ENCODE measurements around the gene GALT. TPM values are rescaled to one million over a fixed set of nuclear protein-coding genes. Genes with fewer than 3 reads are reported as not detected.

The GALT gene
- total and polyA plus RNA-seq, 2 of the 13 experiments (the other 11 are each of a cell fraction or from before 2014, with no cell fraction given) = 40.4 to 46.3 TPM

DNA sequence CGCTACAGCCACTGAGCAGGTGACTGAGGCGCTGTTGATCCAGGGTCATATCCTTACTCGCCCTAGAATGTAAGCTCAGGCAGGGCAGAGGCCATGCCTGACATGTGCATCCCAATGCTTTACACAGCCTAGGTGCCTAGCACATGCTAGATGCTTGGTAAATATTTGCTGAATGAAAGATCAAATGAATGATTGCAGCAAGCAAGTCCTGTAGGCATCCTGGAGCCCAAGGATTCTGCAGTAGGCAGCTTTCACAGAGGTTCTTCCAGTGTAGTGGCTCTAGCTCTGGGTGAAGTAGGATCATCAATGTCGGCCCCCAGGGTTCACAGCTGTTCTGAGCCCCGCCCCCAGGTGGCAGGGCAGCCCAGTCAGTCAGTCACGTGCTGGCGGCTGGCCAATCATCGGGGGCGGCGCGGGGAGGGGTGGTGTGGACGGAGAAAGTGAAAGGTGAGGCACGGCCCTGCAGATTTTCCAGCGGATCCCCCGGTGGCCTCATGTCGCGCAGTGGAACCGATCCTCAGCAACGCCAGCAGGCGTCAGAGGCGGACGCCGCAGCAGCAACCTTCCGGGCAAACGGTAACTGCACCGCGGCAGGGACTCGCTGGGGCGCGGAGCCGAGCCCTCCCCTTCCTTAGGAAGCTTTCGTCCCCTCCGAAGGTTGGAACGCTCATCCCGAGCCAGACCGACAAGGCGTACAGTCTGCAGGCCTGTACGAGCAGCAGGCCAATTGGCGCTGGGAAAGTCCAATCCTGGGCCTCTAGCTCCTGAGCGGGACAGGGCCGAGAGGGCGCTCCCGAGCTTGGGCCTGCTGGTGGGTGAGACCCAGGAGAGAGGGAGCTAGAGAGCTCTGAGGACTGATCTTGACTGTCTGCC is at the start of gene GALT (continued):
- TF ChIP-seq ZNF839 (CRISPR knock-in tag; IDR thresholded peaks at IDR 0.05; ENCODE audit: borderline replicate concordance) = no peak; the same call in 1 of the 2 replicates
- no peak; the same call in 1 of the 2 replicates for TF ChIP-seq ZNF572 (CRISPR knock-in tag; IDR thresholded peaks at IDR 0.05)
- peak; percentile 15; the same call in 1 of the 2 replicates for TF ChIP-seq ZNF619 (CRISPR knock-in tag; IDR thresholded peaks at IDR 0.05)
- peak; percentile 35; the same call in 1 of the 2 replicates for TF ChIP-seq ZMYM2 (CRISPR knock-in tag; IDR thresholded peaks at IDR 0.05)
- TF ChIP-seq SAFB2 (CRISPR knock-in tag; IDR thresholded peaks at IDR 0.05; ENCODE audit: borderline replicate concordance, low read depth) = peak; percentile 86
- TF ChIP-seq, protein P1, sequence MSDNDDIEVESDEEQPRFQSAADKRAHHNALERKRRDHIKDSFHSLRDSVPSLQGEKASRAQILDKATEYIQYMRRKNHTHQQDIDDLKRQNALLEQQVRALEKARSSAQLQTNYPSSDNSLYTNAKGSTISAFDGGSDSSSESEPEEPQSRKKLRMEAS (IDR thresholded peaks at IDR 0.05) = peak; percentile 90
- no peak for TF ChIP-seq THYN1 (CRISPR knock-in tag; IDR thresholded peaks at IDR 0.05; ENCODE audit: borderline replicate concordance, low read depth)
- TF ChIP-seq HDAC2 (CRISPR knock-in tag; IDR thresholded peaks at IDR 0.05) = peak; percentile 62; the same call in 1 of the 2 replicates
- TF ChIP-seq, protein P2, sequence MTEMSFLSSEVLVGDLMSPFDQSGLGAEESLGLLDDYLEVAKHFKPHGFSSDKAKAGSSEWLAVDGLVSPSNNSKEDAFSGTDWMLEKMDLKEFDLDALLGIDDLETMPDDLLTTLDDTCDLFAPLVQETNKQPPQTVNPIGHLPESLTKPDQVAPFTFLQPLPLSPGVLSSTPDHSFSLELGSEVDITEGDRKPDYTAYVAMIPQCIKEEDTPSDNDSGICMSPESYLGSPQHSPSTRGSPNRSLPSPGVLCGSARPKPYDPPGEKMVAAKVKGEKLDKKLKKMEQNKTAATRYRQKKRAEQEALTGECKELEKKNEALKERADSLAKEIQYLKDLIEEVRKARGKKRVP (CRISPR knock-in tag; IDR thresholded peaks at IDR 0.05) = 0 out of 4 replicates have a peak, but pooled peaks of 1 of the 2 experiments have one; percentile 4
- TF ChIP-seq DR1 (CRISPR knock-in tag; IDR thresholded peaks at IDR 0.05) = peak; percentile 37; the same call in 1 of the 2 replicates
- 0 out of 2 replicates have a peak, but pooled peaks have one; percentile 40 for TF ChIP-seq KLF9 (CRISPR knock-in tag; IDR thresholded peaks at IDR 0.05; ENCODE audit: low read depth)
- peak; percentile 35; the same call in 1 of the 2 replicates for TF ChIP-seq CBX5 (CRISPR knock-in tag; IDR thresholded peaks at IDR 0.05; ENCODE audit: borderline replicate concordance)
- TF ChIP-seq ZNF792 (CRISPR knock-in tag; IDR thresholded peaks at IDR 0.05) = peak; percentile 67
- no peak for TF ChIP-seq HNF4G (IDR thresholded peaks at IDR 0.05; ENCODE audit: borderline replicate concordance, low read depth, low read length)
- 0 out of 2 replicates have a peak, but pooled peaks have one; percentile 27 for TF ChIP-seq HNF4G (CRISPR knock-in tag; IDR thresholded peaks at IDR 0.05; ENCODE audit: borderline replicate concordance, low read depth)
- TF ChIP-seq FOXA1 (IDR thresholded peaks at IDR 0.05) = no peak
- TF ChIP-seq FOXA1 (CRISPR knock-in tag; IDR thresholded peaks at IDR 0.05) = peak; percentile 71
- TF ChIP-seq, protein P3, sequence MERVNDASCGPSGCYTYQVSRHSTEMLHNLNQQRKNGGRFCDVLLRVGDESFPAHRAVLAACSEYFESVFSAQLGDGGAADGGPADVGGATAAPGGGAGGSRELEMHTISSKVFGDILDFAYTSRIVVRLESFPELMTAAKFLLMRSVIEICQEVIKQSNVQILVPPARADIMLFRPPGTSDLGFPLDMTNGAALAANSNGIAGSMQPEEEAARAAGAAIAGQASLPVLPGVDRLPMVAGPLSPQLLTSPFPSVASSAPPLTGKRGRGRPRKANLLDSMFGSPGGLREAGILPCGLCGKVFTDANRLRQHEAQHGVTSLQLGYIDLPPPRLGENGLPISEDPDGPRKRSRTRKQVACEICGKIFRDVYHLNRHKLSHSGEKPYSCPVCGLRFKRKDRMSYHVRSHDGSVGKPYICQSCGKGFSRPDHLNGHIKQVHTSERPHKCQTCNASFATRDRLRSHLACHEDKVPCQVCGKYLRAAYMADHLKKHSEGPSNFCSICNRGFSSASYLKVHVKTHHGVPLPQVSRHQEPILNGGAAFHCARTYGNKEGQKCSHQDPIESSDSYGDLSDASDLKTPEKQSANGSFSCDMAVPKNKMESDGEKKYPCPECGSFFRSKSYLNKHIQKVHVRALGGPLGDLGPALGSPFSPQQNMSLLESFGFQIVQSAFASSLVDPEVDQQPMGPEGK (CRISPR knock-in tag; IDR thresholded peaks at IDR 0.05) = peak; percentile 89
- no peak for TF ChIP-seq PAX8 (CRISPR knock-in tag; IDR thresholded peaks at IDR 0.05; ENCODE audit: borderline replicate concordance)
- peak; percentile 48; the same call in 1 of the 2 replicates for TF ChIP-seq ZBTB7B (CRISPR knock-in tag; IDR thresholded peaks at IDR 0.05)
- TF ChIP-seq ZFX (CRISPR knock-in tag; IDR thresholded peaks at IDR 0.05; ENCODE audit: low read depth) = peak; percentile 99
- 0 out of 2 replicates have a peak, but pooled peaks have one; percentile 42 for TF ChIP-seq RFXANK (CRISPR knock-in tag; IDR thresholded peaks at IDR 0.05)
- no peak for TF ChIP-seq ZNF780A (CRISPR knock-in tag; IDR thresholded peaks at IDR 0.05)
- peak; percentile 63; the same call in 1 of the 2 replicates for TF ChIP-seq SPEN (CRISPR knock-in tag; IDR thresholded peaks at IDR 0.05; ENCODE audit: low read depth)
- 0 out of 2 replicates have a peak, but pooled peaks have one; percentile 14 for TF ChIP-seq ESRRA (CRISPR knock-in tag; IDR thresholded peaks at IDR 0.05; ENCODE audit: low read depth)
- TF ChIP-seq, protein P4, sequence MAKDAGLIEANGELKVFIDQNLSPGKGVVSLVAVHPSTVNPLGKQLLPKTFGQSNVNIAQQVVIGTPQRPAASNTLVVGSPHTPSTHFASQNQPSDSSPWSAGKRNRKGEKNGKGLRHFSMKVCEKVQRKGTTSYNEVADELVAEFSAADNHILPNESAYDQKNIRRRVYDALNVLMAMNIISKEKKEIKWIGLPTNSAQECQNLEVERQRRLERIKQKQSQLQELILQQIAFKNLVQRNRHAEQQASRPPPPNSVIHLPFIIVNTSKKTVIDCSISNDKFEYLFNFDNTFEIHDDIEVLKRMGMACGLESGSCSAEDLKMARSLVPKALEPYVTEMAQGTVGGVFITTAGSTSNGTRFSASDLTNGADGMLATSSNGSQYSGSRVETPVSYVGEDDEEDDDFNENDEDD (CRISPR knock-in tag; IDR thresholded peaks at IDR 0.05; ENCODE audit: borderline replicate concordance) = peak; percentile 40; the same call in 1 of the 2 replicates

Data from HepG2 (cell line).